ENCODE results near the gene EGLN3. TPM values are rescaled to one million over a fixed set of nuclear protein-coding genes. Genes with fewer than 3 reads are reported as not detected.
"Not testable (repeated sequence)": the region's sequence is repeated elsewhere in the genome, so short reads cannot be mapped to it uniquely, and the experiment has no call there.

The EGLN3 gene
- total and polyA plus RNA-seq, 4 donors, result 0.33 to 46.7 (median 19.8) TPM

GRCh38 chr14:33987565-33988080 is 36.7 kb upstream of the EGLN3 start:
- no peak overlapping the region for H3K27ac ChIP-seq (ENCODE audit: low read depth in 1 of 2, low read length in 2 of 2)
- WGBS, 2 donors, result 81 to 95% methylated on average over 4 of the region's 4 CpGs
- no peak for ATAC-seq (ENCODE audit: low FRiP score)

GRCh38 chr14:33986804-33987203 is 35.9 kb upstream of the EGLN3 start:
- Histone ChIP-seq H3K36me3 (ENCODE audit: control insufficient read depth in 1 of 2, insufficient read depth in 2 of 2, low read length in 1 of 2) (no peaks in the 10 kb centered on the region), H3K9me3 (ENCODE audit: control insufficient read depth, low read length) (no peaks in the 10 kb centered on the region), H3K4me3 (ENCODE audit: low read length in 2 of 2) (no peak overlapping the region), H3K27ac (ENCODE audit: low read depth in 1 of 2, low read length in 2 of 2) (no peak overlapping the region), H3K27me3 (ENCODE audit: control insufficient read depth in 1 of 2, insufficient read depth in 2 of 2, low read length in 1 of 2) (no peaks in the 10 kb centered on the region), H3K4me1 (ENCODE audit: control insufficient read depth in 1 of 2, insufficient read depth in 2 of 2, low read length in 2 of 2) (peaks cover 0 to 2% of the 10 kb centered on the region in 2 donors)
- DNase-seq, result no peak
- no peak for ATAC-seq (ENCODE audit: low FRiP score)
- intact Hi-C loops (cut with DNase I), result loop anchor here (5.0 kb wide), 1 partner anchor 75 kb away; no protein-coding TSS in a partner anchor
- 63 to 67% methylated on average over 5 of the region's 5 CpGs for WGBS, 2 donors

More at GRCh38 chr14:33987565-33988080, 36.7 kb upstream of the EGLN3 start:
- no peak overlapping the region for H3K4me3 ChIP-seq (ENCODE audit: low read length in 2 of 2)
- peaks cover 0 to 2% of the 10 kb centered on the region in 2 donors for H3K4me1 ChIP-seq (ENCODE audit: control insufficient read depth in 1 of 2, insufficient read depth in 2 of 2, low read length in 2 of 2)
- intact Hi-C loops (cut with DNase I), result loop anchor here (5.0 kb wide), 1 partner anchor 75 kb away; no protein-coding TSS in a partner anchor
- H3K27me3 ChIP-seq (ENCODE audit: control insufficient read depth in 1 of 2, insufficient read depth in 2 of 2, low read length in 1 of 2), result no peaks in the 10 kb centered on the region
- no peaks in the 10 kb centered on the region for H3K9me3 ChIP-seq (ENCODE audit: control insufficient read depth, low read length)
- no peaks in the 10 kb centered on the region for H3K36me3 ChIP-seq (ENCODE audit: control insufficient read depth in 1 of 2, insufficient read depth in 2 of 2, low read length in 1 of 2)
- DNase-seq, result no peak

- intact Hi-C loops (cut with DNase I), result loop anchor here (5.0 kb wide), 1 partner anchor 77 kb away; no protein-coding TSS in a partner anchor
- DNase-seq, result no peak
- Histone ChIP-seq H3K4me3 (ENCODE audit: low read length in 2 of 2) (no peak overlapping the region), H3K4me1 (ENCODE audit: control insufficient read depth in 1 of 2, insufficient read depth in 2 of 2, low read length in 2 of 2) (peaks cover 0 to 2% of the 10 kb centered on the region in 2 donors), H3K27ac (ENCODE audit: low read depth in 1 of 2, low read length in 2 of 2) (no peak overlapping the region), H3K9me3 (ENCODE audit: control insufficient read depth, low read length) (no peaks in the 10 kb centered on the region), H3K36me3 (ENCODE audit: control insufficient read depth in 1 of 2, insufficient read depth in 2 of 2, low read length in 1 of 2) (no peaks in the 10 kb centered on the region), H3K27me3 (ENCODE audit: control insufficient read depth in 1 of 2, insufficient read depth in 2 of 2, low read length in 1 of 2) (no peaks in the 10 kb centered on the region)
- no peak for ATAC-seq (ENCODE audit: low FRiP score)
- WGBS, 2 donors, result 95 to 100% methylated on average over 2 of the region's 2 CpGs
Observed at GRCh38 chr14:33985242-33985641, 34.4 kb upstream of the EGLN3 start.

DNA sequence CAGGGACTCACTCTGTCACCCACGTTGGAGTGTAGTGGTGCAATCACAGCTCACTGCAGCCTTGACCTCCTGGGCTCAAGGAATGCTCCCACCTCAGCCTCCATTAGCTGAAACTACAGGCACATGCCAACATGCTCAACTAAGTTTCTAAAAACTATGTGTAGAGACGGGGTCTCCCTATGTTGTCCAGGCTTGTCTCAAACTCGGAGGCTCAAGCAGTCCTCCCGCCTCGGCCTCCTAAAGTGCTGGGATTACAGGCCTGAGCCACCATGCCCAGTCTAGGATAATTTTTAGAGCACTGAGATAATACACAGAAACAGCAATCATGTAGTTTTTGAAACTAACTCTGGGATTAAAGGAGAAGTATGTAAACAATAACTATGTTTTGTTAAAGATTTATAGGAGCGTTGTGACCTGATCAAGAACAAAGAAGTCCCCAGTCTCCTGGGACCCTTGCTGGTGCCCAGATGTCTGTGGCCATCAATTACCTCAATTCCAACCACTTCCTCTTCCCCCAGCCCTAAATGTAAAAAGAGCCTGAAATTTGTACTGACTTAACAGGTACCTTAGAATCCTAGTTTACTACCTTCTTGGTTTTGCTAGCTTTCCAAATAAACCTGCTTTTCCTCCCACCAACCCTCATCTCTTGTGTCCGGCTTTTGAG is 28.9 kb upstream of the EGLN3 start:
- intact Hi-C loops (cut with DNase I), result no loop called here
- no peak overlapping the region for H3K27ac ChIP-seq (ENCODE audit: low read depth in 1 of 2, low read length in 2 of 2)
- no peaks in the 10 kb centered on the region for H3K36me3 ChIP-seq (ENCODE audit: control insufficient read depth in 1 of 2, insufficient read depth in 2 of 2, low read length in 1 of 2)
- WGBS, 2 donors, result 62 to 76% methylated on average over 7 of the region's 7 CpGs
- no peak for ATAC-seq (ENCODE audit: low FRiP score)
- no peaks in the 10 kb centered on the region for H3K27me3 ChIP-seq (ENCODE audit: control insufficient read depth in 1 of 2, insufficient read depth in 2 of 2, low read length in 1 of 2)
- no peaks in the 10 kb centered on the region for H3K9me3 ChIP-seq (ENCODE audit: control insufficient read depth, low read length)
- no peaks in the 10 kb centered on the region for H3K4me1 ChIP-seq (ENCODE audit: control insufficient read depth in 1 of 2, insufficient read depth in 2 of 2, low read length in 2 of 2)
- DNase-seq, result no peak
- H3K4me3 ChIP-seq (ENCODE audit: low read length in 2 of 2), result no peak overlapping the region

DNA sequence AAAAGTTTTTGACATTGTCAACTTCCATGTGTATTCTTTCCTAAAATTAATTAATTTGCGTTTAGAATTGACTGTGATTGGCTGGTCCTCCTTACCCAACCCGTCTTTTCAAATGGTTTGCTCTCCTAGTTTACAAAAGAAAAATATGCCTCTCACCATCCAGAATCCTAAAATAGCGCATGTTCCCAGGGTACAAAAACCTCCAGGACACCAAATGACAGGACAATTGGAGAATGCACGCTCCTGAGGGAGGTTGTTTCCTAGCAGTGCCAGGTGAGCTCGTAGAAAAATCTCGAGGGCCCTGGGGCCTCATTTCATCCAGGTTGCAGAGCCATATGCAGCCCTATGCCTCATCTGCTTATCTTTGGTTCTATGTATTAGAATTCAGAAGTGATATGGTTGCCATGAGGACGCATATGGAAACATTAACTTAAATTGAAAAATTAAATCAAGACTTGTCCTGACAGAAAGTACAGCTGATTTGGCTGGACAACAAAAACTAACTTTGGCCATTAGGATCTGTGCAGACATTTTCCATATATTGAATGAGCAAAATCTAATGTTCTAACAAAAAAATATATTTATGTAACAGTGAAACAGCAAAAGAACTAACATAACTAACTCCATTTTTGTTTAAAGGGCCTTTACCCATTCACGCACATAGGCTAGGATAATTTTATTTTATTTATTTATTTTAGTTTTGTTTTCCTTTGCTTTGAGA is 28.2 kb upstream of the EGLN3 start:
- intact Hi-C loops (cut with DNase I), result no loop called here
- H3K27me3 ChIP-seq (ENCODE audit: control insufficient read depth in 1 of 2, insufficient read depth in 2 of 2, low read length in 1 of 2), result no peaks in the 10 kb centered on the region
- H3K9me3 ChIP-seq (ENCODE audit: control insufficient read depth, low read length), result no peaks in the 10 kb centered on the region
- ATAC-seq (ENCODE audit: low FRiP score) (no peak), DNase-seq (no peak)
- no peak overlapping the region for H3K27ac ChIP-seq (ENCODE audit: low read depth in 1 of 2, low read length in 2 of 2)
- H3K36me3 ChIP-seq (ENCODE audit: control insufficient read depth in 1 of 2, insufficient read depth in 2 of 2, low read length in 1 of 2), result no peaks in the 10 kb centered on the region
- no peak overlapping the region for H3K4me3 ChIP-seq (ENCODE audit: low read length in 2 of 2)
- WGBS, 2 donors, result 61 to 64% methylated on average over 8 of the region's 8 CpGs
- H3K4me1 ChIP-seq (ENCODE audit: control insufficient read depth in 1 of 2, insufficient read depth in 2 of 2, low read length in 2 of 2), result no peaks in the 10 kb centered on the region

DNA sequence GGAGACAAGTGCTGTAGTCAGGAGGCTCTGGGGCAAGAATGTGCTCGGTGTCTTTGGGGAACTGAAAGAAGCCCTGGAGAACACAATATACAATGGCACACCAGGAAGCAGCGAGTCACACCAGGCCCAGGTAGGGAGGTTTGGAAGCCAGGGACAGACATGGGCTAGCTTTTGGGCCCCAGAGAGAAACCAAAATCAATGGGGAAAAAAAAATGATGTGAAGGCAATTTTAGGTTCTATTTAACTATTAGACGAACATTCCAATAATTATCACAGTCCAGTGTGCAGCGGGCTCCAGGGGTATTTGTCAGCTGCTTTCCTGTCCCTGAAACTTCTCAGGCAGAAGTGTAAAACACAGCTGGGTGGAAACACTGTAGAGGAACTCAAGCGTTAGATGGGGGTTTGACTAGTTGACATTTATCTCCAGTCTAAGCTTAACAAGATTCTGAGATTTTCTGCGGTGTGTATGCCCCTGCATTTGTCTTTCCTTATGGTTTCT is 21.8 kb upstream of the EGLN3 start:
- H3K27ac ChIP-seq (ENCODE audit: low read depth in 1 of 2, low read length in 2 of 2), result no peak overlapping the region
- no peaks in the 10 kb centered on the region for H3K9me3 ChIP-seq (ENCODE audit: control insufficient read depth, low read length)
- DNase-seq (no peak), ATAC-seq (ENCODE audit: low FRiP score) (no peak)
- H3K4me3 ChIP-seq (ENCODE audit: low read length in 2 of 2), result no peak overlapping the region
- no peaks in the 10 kb centered on the region for H3K4me1 ChIP-seq (ENCODE audit: control insufficient read depth in 1 of 2, insufficient read depth in 2 of 2, low read length in 2 of 2)
- intact Hi-C loops (cut with DNase I), result no loop called here
- no peaks in the 10 kb centered on the region for H3K27me3 ChIP-seq (ENCODE audit: control insufficient read depth in 1 of 2, insufficient read depth in 2 of 2, low read length in 1 of 2)
- WGBS, 2 donors, result 90 to 91% methylated on average over 6 of the region's 6 CpGs
- H3K36me3 ChIP-seq (ENCODE audit: control insufficient read depth in 1 of 2, insufficient read depth in 2 of 2, low read length in 1 of 2), result no peaks in the 10 kb centered on the region

GRCh38 chr14:33969846-33970245 is 19.0 kb upstream of the EGLN3 start:
- ATAC-seq (ENCODE audit: low FRiP score); H3K27me3 ChIP-seq (ENCODE audit: control insufficient read depth in 1 of 2, insufficient read depth in 2 of 2, low read length in 1 of 2); H3K36me3 ChIP-seq (ENCODE audit: control insufficient read depth in 1 of 2, insufficient read depth in 2 of 2, low read length in 1 of 2); H3K4me3 ChIP-seq (ENCODE audit: low read length in 2 of 2); H3K27ac ChIP-seq (ENCODE audit: low read depth in 1 of 2, low read length in 2 of 2); H3K9me3 ChIP-seq (ENCODE audit: control insufficient read depth, low read length); H3K4me1 ChIP-seq (ENCODE audit: control insufficient read depth in 1 of 2, insufficient read depth in 2 of 2, low read length in 2 of 2); DNase-seq; intact Hi-C loops (cut with DNase I): not testable (repeated sequence)
- WGBS, 2 donors, result 96 to 99% methylated on average over 1 of the region's 1 CpG

- Histone ChIP-seq H3K9me3 (ENCODE audit: control insufficient read depth, low read length) (no peaks in the 10 kb centered on the region), H3K4me3 (ENCODE audit: low read length in 2 of 2) (no peak overlapping the region), H3K4me1 (ENCODE audit: control insufficient read depth in 1 of 2, insufficient read depth in 2 of 2, low read length in 2 of 2) (no peaks in the 10 kb centered on the region), H3K27me3 (ENCODE audit: control insufficient read depth in 1 of 2, insufficient read depth in 2 of 2, low read length in 1 of 2) (no peaks in the 10 kb centered on the region), H3K27ac (ENCODE audit: low read depth in 1 of 2, low read length in 2 of 2) (no peak overlapping the region), H3K36me3 (ENCODE audit: control insufficient read depth in 1 of 2, insufficient read depth in 2 of 2, low read length in 1 of 2) (no peaks in the 10 kb centered on the region)
- 39% methylated on average over 1 of the region's 1 CpG for WGBS, 2 donors
- DNase-seq (no peak), ATAC-seq (ENCODE audit: low FRiP score) (no peak)
- intact Hi-C loops (cut with DNase I), result no loop called here
Observed at GRCh38 chr14:33968722-33969121, 17.8 kb upstream of the EGLN3 start.
